ENCODE data around the gene EYA4. TPM values are rescaled to one million over a fixed set of nuclear protein-coding genes. Genes with fewer than 3 reads are reported as not detected.
"Not testable (repeated sequence)": the region's sequence is repeated elsewhere in the genome, so short reads cannot be mapped to it uniquely, and the experiment has no call there.

EYA4 gene
- total RNA-seq, 1 experiment from 2014 or later: not detected

GRCh38 chr6:133394630-133395029, 153.5 kb downstream of the EYA4 start:
- H3K4me1 ChIP-seq: no peaks in the 10 kb centered on the region
- Mint-ChIP-seq H3K9me3 (ENCODE audit: unreplicated experiment) (no peaks in the 10 kb centered on the region), H3K36me3 (ENCODE audit: insufficient read depth, unreplicated experiment) (no peaks in the 10 kb centered on the region), H3K4me1 (ENCODE audit: low read depth, unreplicated experiment) (no peaks in the 10 kb centered on the region), H3K27ac (ENCODE audit: unreplicated experiment) (no peak overlapping the region), H3K27me3 (ENCODE audit: insufficient read depth, unreplicated experiment) (peaks cover 31% of the 10 kb centered on the region), H3K4me3 (ENCODE audit: unreplicated experiment) (no peak overlapping the region)
- H3K27me3 ChIP-seq (replicated peaks; ENCODE audit: control insufficient read depth, insufficient read depth, low read length): no peaks in the 10 kb centered on the region
- BruUV-seq (replicated peaks): no TSS peak
- POLR2A ChIA-PET: no interaction called here
- CTCF ChIA-PET: interaction anchor here (0.7 kb wide), 1 partner anchor 525 kb away, joined by 3 read pairs; no protein-coding TSS in a partner anchor
- intact Hi-C loops (cut with micrococcal nuclease; ENCODE audit: unreplicated experiment): no loop called here
- no peaks in the 10 kb centered on the region for H3K9me3 ChIP-seq
- TF ChIP-seq, protein P1, sequence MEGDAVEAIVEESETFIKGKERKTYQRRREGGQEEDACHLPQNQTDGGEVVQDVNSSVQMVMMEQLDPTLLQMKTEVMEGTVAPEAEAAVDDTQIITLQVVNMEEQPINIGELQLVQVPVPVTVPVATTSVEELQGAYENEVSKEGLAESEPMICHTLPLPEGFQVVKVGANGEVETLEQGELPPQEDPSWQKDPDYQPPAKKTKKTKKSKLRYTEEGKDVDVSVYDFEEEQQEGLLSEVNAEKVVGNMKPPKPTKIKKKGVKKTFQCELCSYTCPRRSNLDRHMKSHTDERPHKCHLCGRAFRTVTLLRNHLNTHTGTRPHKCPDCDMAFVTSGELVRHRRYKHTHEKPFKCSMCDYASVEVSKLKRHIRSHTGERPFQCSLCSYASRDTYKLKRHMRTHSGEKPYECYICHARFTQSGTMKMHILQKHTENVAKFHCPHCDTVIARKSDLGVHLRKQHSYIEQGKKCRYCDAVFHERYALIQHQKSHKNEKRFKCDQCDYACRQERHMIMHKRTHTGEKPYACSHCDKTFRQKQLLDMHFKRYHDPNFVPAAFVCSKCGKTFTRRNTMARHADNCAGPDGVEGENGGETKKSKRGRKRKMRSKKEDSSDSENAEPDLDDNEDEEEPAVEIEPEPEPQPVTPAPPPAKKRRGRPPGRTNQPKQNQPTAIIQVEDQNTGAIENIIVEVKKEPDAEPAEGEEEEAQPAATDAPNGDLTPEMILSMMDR (IDR thresholded peaks at IDR 0.05; ENCODE audit: insufficient read depth in 1 of 2, low read depth in 1 of 2, low read length in 1 of 2, severe bottlenecking in 1 of 2, unreplicated experiment in 1 of 2): no peak
- no peak for DNase-seq
- no peak overlapping the region for H3K4me3 ChIP-seq (ENCODE audit: low read depth, low read length)
- no peaks in the 10 kb centered on the region for H3K36me3 ChIP-seq (ENCODE audit: control insufficient read depth, insufficient read depth, low read length)

DNA sequence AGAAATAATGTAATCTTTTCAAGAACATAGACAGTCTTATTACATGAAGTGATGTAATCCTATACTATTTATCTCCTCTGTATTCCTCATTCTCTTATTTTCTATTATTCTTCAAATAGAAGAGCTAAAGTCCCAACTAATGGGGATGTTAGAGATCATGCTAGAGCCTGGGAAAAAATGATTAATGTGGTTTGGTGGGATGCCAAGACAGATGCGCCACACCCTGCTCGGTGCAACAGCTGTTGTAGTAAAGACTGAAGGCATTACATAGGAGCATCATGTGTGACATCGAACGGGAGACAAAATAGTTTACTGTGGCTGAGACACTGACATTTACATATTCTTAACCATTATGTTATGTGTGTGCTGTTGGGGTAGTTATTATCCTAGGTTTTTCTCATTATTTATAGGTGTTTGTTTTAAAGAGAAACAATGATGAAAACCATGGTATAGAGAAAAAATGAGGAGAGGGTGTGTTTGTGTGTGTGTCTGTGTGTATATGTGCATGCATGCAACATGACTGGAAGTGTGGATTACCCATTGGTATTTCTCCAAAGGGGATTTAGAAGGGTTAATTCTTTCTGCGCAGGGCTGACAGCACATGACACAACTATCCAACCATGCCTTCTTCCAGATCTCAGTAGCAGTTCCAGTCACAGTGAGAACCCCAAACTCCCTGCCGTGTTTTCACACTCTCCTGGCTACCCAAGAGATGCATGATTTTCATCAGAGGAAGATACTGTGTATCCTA, 155.3 kb downstream of the EYA4 start:
- no peaks in the 10 kb centered on the region for H3K9me3 Mint-ChIP-seq (ENCODE audit: unreplicated experiment)
- H3K27me3 ChIP-seq (replicated peaks; ENCODE audit: control insufficient read depth, insufficient read depth, low read length): no peaks in the 10 kb centered on the region
- CTCF ChIA-PET: no interaction called here
- BruUV-seq (replicated peaks): no TSS peak
- no peak overlapping the region for H3K27ac Mint-ChIP-seq (ENCODE audit: unreplicated experiment)
- H3K4me3 ChIP-seq (ENCODE audit: low read depth, low read length): no peak overlapping the region
- intact Hi-C loops (cut with micrococcal nuclease; ENCODE audit: unreplicated experiment): no loop called here
- POLR2A ChIA-PET: no interaction called here
- TF ChIP-seq, protein P1 (IDR thresholded peaks at IDR 0.05; ENCODE audit: insufficient read depth in 1 of 2, low read depth in 1 of 2, low read length in 1 of 2, severe bottlenecking in 1 of 2, unreplicated experiment in 1 of 2): no peak
- no peaks in the 10 kb centered on the region for H3K4me1 ChIP-seq
- no peak overlapping the region for H3K4me3 Mint-ChIP-seq (ENCODE audit: unreplicated experiment)
- DNase-seq: no peak
- no peaks in the 10 kb centered on the region for H3K9me3 ChIP-seq
- H3K27me3 Mint-ChIP-seq (ENCODE audit: insufficient read depth, unreplicated experiment): peaks cover 24% of the 10 kb centered on the region
- no peaks in the 10 kb centered on the region for H3K36me3 Mint-ChIP-seq (ENCODE audit: insufficient read depth, unreplicated experiment)
- no peaks in the 10 kb centered on the region for H3K4me1 Mint-ChIP-seq (ENCODE audit: low read depth, unreplicated experiment)
- no peaks in the 10 kb centered on the region for H3K36me3 ChIP-seq (ENCODE audit: control insufficient read depth, insufficient read depth, low read length)

- Mint-ChIP-seq H3K27me3 (ENCODE audit: insufficient read depth, unreplicated experiment) (peaks cover 24% of the 10 kb centered on the region), H3K36me3 (ENCODE audit: insufficient read depth, unreplicated experiment) (no peaks in the 10 kb centered on the region), H3K4me1 (ENCODE audit: low read depth, unreplicated experiment) (no peaks in the 10 kb centered on the region), H3K27ac (ENCODE audit: unreplicated experiment) (no peak overlapping the region), H3K9me3 (ENCODE audit: unreplicated experiment) (no peaks in the 10 kb centered on the region), H3K4me3 (ENCODE audit: unreplicated experiment) (no peak overlapping the region)
- Histone ChIP-seq H3K4me3 (ENCODE audit: low read depth, low read length) (no peak overlapping the region), H3K27me3 (replicated peaks; ENCODE audit: control insufficient read depth, insufficient read depth, low read length) (no peaks in the 10 kb centered on the region), H3K9me3 (no peaks in the 10 kb centered on the region), H3K4me1 (no peaks in the 10 kb centered on the region), H3K36me3 (ENCODE audit: control insufficient read depth, insufficient read depth, low read length) (no peaks in the 10 kb centered on the region)
- DNase-seq: no peak
- ChIA-PET CTCF (no interaction called here), POLR2A (no interaction called here)
- TF ChIP-seq, protein P1 (IDR thresholded peaks at IDR 0.05; ENCODE audit: insufficient read depth in 1 of 2, low read depth in 1 of 2, low read length in 1 of 2, severe bottlenecking in 1 of 2, unreplicated experiment in 1 of 2): no peak
- no TSS peak for BruUV-seq (replicated peaks)
- intact Hi-C loops (cut with micrococcal nuclease; ENCODE audit: unreplicated experiment): no loop called here
Measured at GRCh38 chr6:133396984-133397348, 155.8 kb downstream of the EYA4 start.

DNA sequence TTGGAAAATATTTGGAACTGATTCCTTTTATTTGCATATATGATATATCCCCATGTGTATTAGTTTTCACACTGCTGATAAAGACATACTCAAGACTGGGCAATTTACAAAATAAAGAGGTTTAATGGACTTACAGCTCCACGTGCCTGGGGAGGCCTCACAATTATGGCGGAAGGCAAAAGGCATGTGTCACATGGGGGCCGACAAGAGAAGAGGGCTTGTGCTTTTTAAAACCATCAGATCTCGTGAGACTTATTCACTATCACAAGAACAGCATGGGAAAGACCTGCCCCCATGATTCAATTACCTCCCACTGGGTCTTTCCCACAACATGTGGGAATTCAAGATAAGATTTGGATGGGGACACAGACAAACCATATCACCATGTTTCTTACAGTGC, 156.4 kb downstream of the EYA4 start:
- H3K9me3 ChIP-seq; CTCF ChIA-PET; POLR2A ChIA-PET; H3K27ac Mint-ChIP-seq (ENCODE audit: unreplicated experiment); H3K36me3 ChIP-seq (ENCODE audit: control insufficient read depth, insufficient read depth, low read length); intact Hi-C loops (cut with micrococcal nuclease; ENCODE audit: unreplicated experiment); H3K36me3 Mint-ChIP-seq (ENCODE audit: insufficient read depth, unreplicated experiment); H3K4me3 ChIP-seq (ENCODE audit: low read depth, low read length); H3K4me1 ChIP-seq; H3K27me3 ChIP-seq (replicated peaks; ENCODE audit: control insufficient read depth, insufficient read depth, low read length); H3K4me1 Mint-ChIP-seq (ENCODE audit: low read depth, unreplicated experiment); DNase-seq; BruUV-seq (replicated peaks); H3K9me3 Mint-ChIP-seq (ENCODE audit: unreplicated experiment); H3K4me3 Mint-ChIP-seq (ENCODE audit: unreplicated experiment): not testable (repeated sequence)
- H3K27me3 Mint-ChIP-seq (ENCODE audit: insufficient read depth, unreplicated experiment): peaks cover 24% of the 10 kb centered on the region
